Liver (tissue), 9 donors: ENCODE data around the gene LRRC38. TPM values are rescaled to one million over a fixed set of nuclear protein-coding genes. Genes with fewer than 3 reads are reported as not detected.

Experiments
- DNase-seq: peaks from one replicate; pipeline ENCODE4 v3.0.0-alpha.2; 2017; ENCODE audit warnings: low spot score
- H3K27ac ChIP-seq, 2 donors: one replicate each; pipeline ENCODE4 v1.7.0; 2013; ENCODE audit warnings: inconsistent platforms in 2 of 2, low read length in 2 of 2, control low read depth in 1 of 2, low read depth in 1 of 2, mild to moderate bottlenecking in 1 of 2
- H3K27me3 ChIP-seq, 4 donors: one replicate each; pipeline versions ENCODE4 v1.6.1 to v1.7.0; 2013; ENCODE audit warnings: low read length in 3 of 4, inconsistent platforms in 1 of 4, mild to moderate bottlenecking in 1 of 4, moderate library complexity in 1 of 4; ENCODE audit not compliant: control insufficient read depth in 4 of 4, insufficient read depth in 4 of 4
- H3K36me3 ChIP-seq, 4 donors: one replicate each; pipeline versions ENCODE4 v1.6.1 to v1.7.0; 2013; ENCODE audit warnings: low read length in 3 of 4, mild to moderate bottlenecking in 3 of 4, low read depth in 1 of 4, moderate library complexity in 1 of 4; ENCODE audit not compliant: control insufficient read depth in 4 of 4, insufficient read depth in 3 of 4
- H3K4me1 ChIP-seq, 4 donors: one replicate each; pipeline versions ENCODE4 v1.6.1 to v1.7.0; 2013; ENCODE audit warnings: low read length in 3 of 4, mild to moderate bottlenecking in 3 of 4, moderate library complexity in 1 of 4; ENCODE audit not compliant: control insufficient read depth in 4 of 4, insufficient read depth in 4 of 4
- H3K4me3 ChIP-seq, 3 donors: one replicate each; pipeline versions ENCODE4 v1.6.1 to v1.7.0; 2013; ENCODE audit warnings: low read length in 3 of 3, control low read depth in 1 of 3, low read depth in 1 of 3, mild to moderate bottlenecking in 1 of 3
- H3K9ac ChIP-seq, 2 donors: one replicate each; pipeline ENCODE4 v1.7.0; 2013; ENCODE audit warnings: low read length in 2 of 2, mild to moderate bottlenecking in 2 of 2, moderate library complexity in 2 of 2, control low read depth in 1 of 2, low read depth in 1 of 2
- H3K9me3 ChIP-seq, 4 donors: one replicate each; pipeline versions ENCODE4 v1.6.1 to v1.7.0; 2013; ENCODE audit warnings: low read length in 3 of 4; ENCODE audit not compliant: control insufficient read depth in 4 of 4
- CTCF ChIP-seq: fragments of 150-350 bp; IDR thresholded peaks from 2 replicates; pipeline ENCODE4 v1.5.1; 2017; ENCODE audit warnings: improper control_type of control experiment, low read depth, low read length; ENCODE audit not compliant: missing input control
- FOXA1 ChIP-seq: IDR thresholded peaks from 2 replicates; pipeline ENCODE4 v1.6.1; 2016; ENCODE audit warnings: antibody characterized with exemption
- FOXA2 ChIP-seq: IDR thresholded peaks from 2 replicates; pipeline ENCODE4 v1.6.1; 2016; ENCODE audit warnings: antibody characterized with exemption
- GABPA ChIP-seq, 2 donors: IDR thresholded peaks in 1 of 2; conservative IDR thresholded peaks in 1 of 2; 2 replicates each; pipeline ENCODE4 v1.6.1; 2016; ENCODE audit warnings: antibody characterized with exemption in 2 of 2, mild to moderate bottlenecking in 1 of 2, moderate library complexity in 1 of 2
- HNF4G ChIP-seq: IDR thresholded peaks from 2 replicates; pipeline ENCODE4 v1.6.1; 2016; ENCODE audit warnings: antibody characterized with exemption
- JUND ChIP-seq, 2 donors: IDR thresholded peaks; 2 replicates each; pipeline ENCODE4 v1.6.1; 2016; ENCODE audit warnings: antibody characterized with exemption in 2 of 2
- NR2F2 ChIP-seq: IDR thresholded peaks from 2 replicates; pipeline ENCODE4 v1.6.1; 2016; ENCODE audit warnings: antibody characterized with exemption
- RAD21 ChIP-seq, 2 donors: IDR thresholded peaks; 2 replicates each; pipeline ENCODE4 v1.6.1; 2016; ENCODE audit warnings: antibody characterized with exemption in 2 of 2, mild to moderate bottlenecking in 2 of 2
- REST ChIP-seq: IDR thresholded peaks from 2 replicates; pipeline ENCODE4 v1.6.1; 2016; ENCODE audit warnings: antibody characterized with exemption, mild to moderate bottlenecking
- SP1 ChIP-seq: IDR thresholded peaks from 2 replicates; pipeline ENCODE4 v1.6.1; 2018; ENCODE audit warnings: antibody characterized with exemption, mild to moderate bottlenecking
- YY1 ChIP-seq: IDR thresholded peaks from 2 replicates; pipeline ENCODE4 v1.6.1; 2016; ENCODE audit warnings: antibody characterized with exemption, mild to moderate bottlenecking
- ZBTB33 ChIP-seq: IDR thresholded peaks from 2 replicates; pipeline ENCODE4 v1.6.1; 2016; ENCODE audit warnings: antibody characterized with exemption
- WGBS: extraction: QIAGEN DNeasy Blood & Tissue Kit; methylation state at CpG from one replicate; pipeline ENCODE4 v1.1.7; 2013; 5-methylcytosine and 5-hydroxymethylcytosine counted together
- polyA plus RNA-seq, 2 donors: library from polyadenylated mRNA; stranded (reverse) in 1 of 2; unstranded in 1 of 2; fragments of 200-250 nt in 1 of 2; fragments of >200 nt in 1 of 2; fragmentation: Nextera tagmentation in 1 of 2; extraction: Ambion mirVana in 1 of 2; gene quantifications; one replicate each; pipeline versions ENCODE4 v1.2.1 to v1.2.3, GENCODE V29; 2013 to 2015
- total RNA-seq, 2 donors: library from RNA; depleted of rRNA; stranded (reverse); fragments of >200 nt; gene quantifications; one replicate each; pipeline ENCODE4 v1.2.3, GENCODE V29; 2014
- donor health status: healthy.
- donor health status: healthy.
- donor health status: healthy.
- donor health status: healthy.
- donor health status: healthy.

Gene LRRC38
- total and polyA plus RNA-seq, 4 donors: not detected

- Histone ChIP-seq H3K4me3 (no peak overlapping the region), H3K9ac (no peak overlapping the region), H3K27me3 (no peaks in the 10 kb centered on the region), H3K27ac (no peak overlapping the region), H3K36me3 (no peaks in the 10 kb centered on the region), H3K9me3 (no peaks in the 10 kb centered on the region), H3K4me1 (no peaks in the 10 kb centered on the region)
- DNase-seq: no peak
- 83% methylated on average over 4 of the region's 4 CpGs for WGBS
- no peak for TF ChIP-seq HNF4G
- no peak for TF ChIP-seq JUND (IDR thresholded peaks at IDR 0.05)
- TF ChIP-seq NR2F2: no peak
- no peak for TF ChIP-seq RAD21 (IDR thresholded peaks at IDR 0.05)
- no peak for TF ChIP-seq CTCF
- no peak for TF ChIP-seq GABPA (IDR thresholded peaks at IDR 0.05 in 1 of 2, conservative IDR thresholded peaks at IDR 0.05 in 1 of 2)
These were observed 22.8 kb upstream of the LRRC38 start for GRCh38 chr1:13536571-13536970.

- 84% methylated on average over 6 of the region's 6 CpGs for WGBS
- no peak overlapping the region for H3K4me3 ChIP-seq
- no peaks in the 10 kb centered on the region for H3K27me3 ChIP-seq
- no peak overlapping the region for H3K27ac ChIP-seq
- no peak overlapping the region for H3K9ac ChIP-seq
- no peak for DNase-seq
- TF ChIP-seq HNF4G: no peak
- TF ChIP-seq FOXA2: no peak
- H3K9me3 ChIP-seq: no peaks in the 10 kb centered on the region
- no peaks in the 10 kb centered on the region for H3K36me3 ChIP-seq
- no peaks in the 10 kb centered on the region for H3K4me1 ChIP-seq
These were observed 21.4 kb upstream of the LRRC38 start for GRCh38 chr1:13535227-13535626.

- DNase-seq: no peak
- 70% methylated on average over 6 of the region's 6 CpGs for WGBS
- TF ChIP-seq FOXA1 (no peak), YY1 (no peak)
These were observed 14.5 kb upstream of the LRRC38 start for GRCh38 chr1:13528320-13528719.

GRCh38 chr1:13523780-13524477, 10.1 kb upstream of the LRRC38 start:
- no peak overlapping the region for H3K9ac ChIP-seq
- H3K27me3 ChIP-seq: no peaks in the 10 kb centered on the region
- H3K4me3 ChIP-seq: no peak overlapping the region
- no peak for DNase-seq
- H3K4me1 ChIP-seq: no peaks in the 10 kb centered on the region
- peaks cover 3 to 6% (median 4%) of the 10 kb centered on the region in 4 donors for H3K9me3 ChIP-seq
- H3K36me3 ChIP-seq: no peaks in the 10 kb centered on the region
- no peak for TF ChIP-seq SP1
- no peak for TF ChIP-seq REST
- no peak for TF ChIP-seq GABPA (IDR thresholded peaks at IDR 0.05 in 1 of 2, conservative IDR thresholded peaks at IDR 0.05 in 1 of 2)
- no peak for TF ChIP-seq ZBTB33
- no peak overlapping the region for H3K27ac ChIP-seq
- 47% methylated on average over 8 of the region's 8 CpGs for WGBS

More at GRCh38 chr1:13528320-13528719, 14.5 kb upstream of the LRRC38 start:
- H3K27ac ChIP-seq: no peak overlapping the region
- H3K9ac ChIP-seq: no peak overlapping the region
- H3K27me3 ChIP-seq: no peaks in the 10 kb centered on the region
- no peak overlapping the region for H3K4me3 ChIP-seq
- H3K9me3 ChIP-seq: peaks cover 3 to 4% (median 3%) of the 10 kb centered on the region in 4 donors
- no peaks in the 10 kb centered on the region for H3K36me3 ChIP-seq
- no peaks in the 10 kb centered on the region for H3K4me1 ChIP-seq
